NCI-H1436 treated with DMSO at 0.1 percent for 48 hours (cell line): Measurements from ENCODE around the gene NXT1.

ENCODE experiments used
- DNase-seq: peaks from one replicate; lab custom pipeline; 2025; lab: John Stamatoyannopoulos, UW

The NXT1 gene

GRCh38 chr20:23391707-23392310 is 41.2 kb downstream of the NXT1 start:
- no peak for DNase-seq

DNA sequence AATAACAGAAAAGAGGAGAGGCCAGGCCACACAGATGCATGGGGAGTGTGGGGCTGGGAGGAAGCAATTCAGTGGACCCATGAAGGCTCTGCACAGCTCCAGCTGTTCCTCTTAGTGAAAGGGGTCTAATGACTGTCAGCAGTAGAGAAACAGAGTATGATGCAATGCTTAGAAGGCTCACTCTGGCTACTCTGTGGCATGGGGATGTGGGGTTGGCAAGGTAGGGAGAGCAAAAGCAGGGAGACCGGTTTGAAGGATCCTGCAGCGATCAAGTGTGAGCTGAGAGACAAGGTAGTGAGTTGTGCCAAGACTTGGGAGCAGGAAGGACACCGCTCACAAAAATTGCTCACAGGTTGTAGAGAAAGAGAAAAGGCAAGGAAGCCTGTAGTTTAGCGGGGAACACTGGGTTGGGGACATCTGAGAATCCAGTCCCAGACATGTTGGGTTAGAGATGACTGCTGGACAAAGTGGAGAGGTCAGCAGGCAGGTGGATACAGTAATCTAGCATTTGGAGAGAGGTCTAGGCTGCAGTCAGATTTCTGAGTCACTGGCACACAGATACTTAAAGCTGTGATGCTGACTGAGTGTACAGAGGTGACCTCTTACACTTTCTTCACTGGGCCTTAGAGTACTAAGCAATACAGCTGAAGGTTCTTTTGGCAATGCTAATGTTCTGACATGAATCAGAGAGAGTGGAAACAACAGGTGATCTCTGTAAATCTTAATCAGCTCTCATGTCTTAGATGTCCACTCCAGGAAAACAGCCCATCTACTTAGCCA is 43.6 kb downstream of the NXT1 start:
- no peak for DNase-seq

DNA sequence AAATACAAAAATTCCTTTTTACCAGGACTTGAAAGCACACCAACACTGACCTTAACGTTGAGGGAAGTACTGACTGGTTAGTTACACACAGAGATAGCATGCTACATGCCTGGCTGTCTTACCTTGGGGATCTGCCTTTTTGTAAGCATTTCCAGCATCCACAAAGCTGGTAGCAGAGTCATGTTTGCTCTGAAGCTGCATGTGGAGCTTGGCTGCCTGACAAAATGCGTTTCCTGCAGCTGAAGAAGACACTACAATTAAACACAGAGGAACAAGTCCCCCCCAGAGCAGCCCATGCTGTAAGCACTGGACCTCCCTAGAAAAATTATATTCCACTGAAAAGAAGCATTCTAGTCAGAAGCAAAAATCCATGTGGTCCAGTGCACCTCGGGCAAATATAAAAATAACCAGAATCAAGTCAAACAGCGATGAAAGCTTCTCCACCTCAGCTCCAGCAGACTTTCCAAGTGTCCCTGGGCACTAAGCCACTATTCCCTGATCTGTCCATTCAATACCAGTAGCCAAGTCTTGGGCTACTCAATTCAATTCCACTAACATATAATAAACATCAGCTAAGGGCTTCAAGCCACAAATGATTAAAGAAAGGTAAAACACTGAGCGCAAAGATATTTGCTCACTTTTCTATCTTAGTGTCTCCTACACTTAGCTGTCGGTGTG is 46.5 kb downstream of the NXT1 start:
- DNase-seq, result no peak

DNA sequence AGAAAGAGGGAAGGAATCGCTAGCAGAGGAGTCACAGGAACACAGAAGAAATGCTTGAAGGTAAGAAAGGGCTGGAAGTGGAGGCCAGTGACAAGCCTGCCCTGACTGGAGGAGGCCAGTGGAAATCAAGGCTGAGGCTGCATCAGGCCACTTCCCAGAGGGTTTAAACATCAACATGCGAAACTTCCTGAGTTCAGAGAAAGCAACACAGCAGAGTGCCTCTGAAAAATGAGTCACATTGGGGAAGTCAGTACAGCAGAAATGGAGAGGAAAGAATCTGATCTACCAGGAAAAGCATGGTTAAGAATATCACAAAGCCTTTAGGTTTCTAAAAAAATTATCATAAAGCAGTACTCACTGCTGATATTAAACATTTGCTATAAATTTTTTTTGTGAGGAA is 47.4 kb downstream of the NXT1 start:
- DNase-seq, result no peak

DNA sequence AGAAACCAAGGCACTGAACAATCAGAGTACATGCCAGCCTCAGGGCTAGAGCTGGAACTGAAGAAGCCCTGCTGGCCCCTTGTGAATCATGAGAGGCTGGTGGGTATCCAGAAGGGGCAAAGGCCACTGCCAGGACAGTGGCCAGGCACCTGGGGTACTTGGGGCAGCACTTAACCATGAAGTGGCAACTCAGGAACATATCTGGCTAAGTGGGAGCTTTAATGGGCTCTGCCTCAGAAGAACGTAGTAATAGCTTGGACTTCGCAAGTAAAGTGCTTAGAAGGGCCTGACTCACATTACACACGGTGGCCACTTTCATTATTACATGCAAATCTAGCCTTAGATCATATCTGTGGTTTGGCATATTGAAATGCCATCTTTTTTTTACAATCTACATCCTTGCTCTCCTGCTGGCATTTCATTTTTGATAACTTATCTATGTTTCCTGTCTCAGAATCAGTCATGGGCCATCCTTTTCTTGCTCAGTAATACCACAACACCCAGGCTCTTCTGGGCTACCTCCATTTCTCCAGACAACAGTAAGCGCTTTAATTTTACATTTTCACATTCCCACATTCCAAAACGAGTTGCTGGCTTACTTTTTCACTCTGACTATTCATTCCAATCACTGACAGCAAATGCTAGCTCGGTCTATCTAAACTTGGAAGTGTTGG is 49.1 kb downstream of the NXT1 start:
- no peak for DNase-seq

- DNase-seq, result no peak
Observed at GRCh38 chr20:23401051-23401450, 50.5 kb downstream of the NXT1 start.

- DNase-seq, result no peak
Observed at GRCh38 chr20:23403751-23404150, 53.2 kb downstream of the NXT1 start.

- no peak for DNase-seq
Observed at GRCh38 chr20:23404196-23404595, 53.6 kb downstream of the NXT1 start.
